ENCODE data around the gene LDLRAP1. TPM values are rescaled to one million over a fixed set of nuclear protein-coding genes. Genes with fewer than 3 reads are reported as not detected.
A peak's percentile ranks its signal among the peaks of the same experiment; 100 is the strongest.
"Not testable (repeated sequence)": the region's sequence is repeated elsewhere in the genome, so short reads cannot be mapped to it uniquely, and the experiment has no call there.

The LDLRAP1 gene
- total RNA-seq, 1 donor from 2014 or later, result 23.5 TPM

DNA sequence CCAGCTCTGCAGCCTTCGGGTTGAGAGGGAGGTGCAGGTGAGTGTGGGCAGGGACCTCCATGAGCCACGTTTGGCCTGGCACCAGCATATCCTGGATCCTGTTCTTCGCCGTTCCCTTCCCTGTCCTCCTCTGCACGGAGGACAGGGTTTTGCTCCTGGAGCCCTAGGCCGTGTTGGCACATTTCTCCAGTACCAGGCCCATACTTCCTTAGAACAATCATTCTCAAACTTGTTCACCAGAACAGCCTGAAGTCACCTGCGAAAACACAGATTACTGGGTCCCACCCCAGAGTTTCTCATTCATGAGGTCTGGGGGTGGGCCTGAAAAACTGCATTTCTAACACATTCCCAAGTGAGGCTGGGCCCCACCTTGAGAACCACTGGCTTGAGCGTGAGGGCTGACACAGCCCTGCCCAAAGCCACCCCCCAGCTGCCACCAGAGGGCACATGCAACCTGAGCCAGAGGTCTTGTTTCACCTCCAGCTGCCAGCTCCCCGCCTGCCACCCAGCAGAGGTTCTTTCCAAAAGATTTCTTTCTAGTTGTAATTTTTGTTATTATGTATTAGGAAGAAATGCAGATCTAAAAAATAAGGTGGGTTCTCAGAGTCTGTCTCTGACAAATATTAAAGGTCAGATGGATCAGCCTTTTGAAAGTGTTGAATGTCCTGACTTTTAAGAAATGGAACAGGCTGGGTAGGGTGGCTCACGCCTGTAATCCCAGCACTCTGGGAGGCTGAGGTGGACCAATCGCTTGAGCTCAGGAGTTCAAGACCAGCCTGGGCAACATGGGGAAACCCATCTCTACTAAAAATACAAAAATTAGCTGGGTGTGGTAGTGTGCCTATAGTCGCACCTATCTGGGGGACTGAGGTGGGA lies 39.6 kb upstream of the LDLRAP1 start:
- H3K4me1 Mint-ChIP-seq (ENCODE audit: low read depth), result peaks cover 68% of the 10 kb centered on the region
- no peak overlapping the region for H3K4me3 Mint-ChIP-seq (ENCODE audit: unreplicated experiment)
- peak overlapping the region; percentile 41 for H3K27ac Mint-ChIP-seq (ENCODE audit: unreplicated experiment)
- H3K9me3 Mint-ChIP-seq (ENCODE audit: low read depth), result no peaks in the 10 kb centered on the region
- H3K27me3 Mint-ChIP-seq (ENCODE audit: low read depth), result no peaks in the 10 kb centered on the region
- DNase-seq (ENCODE audit: low spot score), result no peak
- H3K36me3 Mint-ChIP-seq (ENCODE audit: low read depth), result peaks cover 3% of the 10 kb centered on the region
- TF ChIP-seq, protein P1, sequence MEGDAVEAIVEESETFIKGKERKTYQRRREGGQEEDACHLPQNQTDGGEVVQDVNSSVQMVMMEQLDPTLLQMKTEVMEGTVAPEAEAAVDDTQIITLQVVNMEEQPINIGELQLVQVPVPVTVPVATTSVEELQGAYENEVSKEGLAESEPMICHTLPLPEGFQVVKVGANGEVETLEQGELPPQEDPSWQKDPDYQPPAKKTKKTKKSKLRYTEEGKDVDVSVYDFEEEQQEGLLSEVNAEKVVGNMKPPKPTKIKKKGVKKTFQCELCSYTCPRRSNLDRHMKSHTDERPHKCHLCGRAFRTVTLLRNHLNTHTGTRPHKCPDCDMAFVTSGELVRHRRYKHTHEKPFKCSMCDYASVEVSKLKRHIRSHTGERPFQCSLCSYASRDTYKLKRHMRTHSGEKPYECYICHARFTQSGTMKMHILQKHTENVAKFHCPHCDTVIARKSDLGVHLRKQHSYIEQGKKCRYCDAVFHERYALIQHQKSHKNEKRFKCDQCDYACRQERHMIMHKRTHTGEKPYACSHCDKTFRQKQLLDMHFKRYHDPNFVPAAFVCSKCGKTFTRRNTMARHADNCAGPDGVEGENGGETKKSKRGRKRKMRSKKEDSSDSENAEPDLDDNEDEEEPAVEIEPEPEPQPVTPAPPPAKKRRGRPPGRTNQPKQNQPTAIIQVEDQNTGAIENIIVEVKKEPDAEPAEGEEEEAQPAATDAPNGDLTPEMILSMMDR (IDR thresholded peaks at IDR 0.05), result peak; percentile 69

DNA sequence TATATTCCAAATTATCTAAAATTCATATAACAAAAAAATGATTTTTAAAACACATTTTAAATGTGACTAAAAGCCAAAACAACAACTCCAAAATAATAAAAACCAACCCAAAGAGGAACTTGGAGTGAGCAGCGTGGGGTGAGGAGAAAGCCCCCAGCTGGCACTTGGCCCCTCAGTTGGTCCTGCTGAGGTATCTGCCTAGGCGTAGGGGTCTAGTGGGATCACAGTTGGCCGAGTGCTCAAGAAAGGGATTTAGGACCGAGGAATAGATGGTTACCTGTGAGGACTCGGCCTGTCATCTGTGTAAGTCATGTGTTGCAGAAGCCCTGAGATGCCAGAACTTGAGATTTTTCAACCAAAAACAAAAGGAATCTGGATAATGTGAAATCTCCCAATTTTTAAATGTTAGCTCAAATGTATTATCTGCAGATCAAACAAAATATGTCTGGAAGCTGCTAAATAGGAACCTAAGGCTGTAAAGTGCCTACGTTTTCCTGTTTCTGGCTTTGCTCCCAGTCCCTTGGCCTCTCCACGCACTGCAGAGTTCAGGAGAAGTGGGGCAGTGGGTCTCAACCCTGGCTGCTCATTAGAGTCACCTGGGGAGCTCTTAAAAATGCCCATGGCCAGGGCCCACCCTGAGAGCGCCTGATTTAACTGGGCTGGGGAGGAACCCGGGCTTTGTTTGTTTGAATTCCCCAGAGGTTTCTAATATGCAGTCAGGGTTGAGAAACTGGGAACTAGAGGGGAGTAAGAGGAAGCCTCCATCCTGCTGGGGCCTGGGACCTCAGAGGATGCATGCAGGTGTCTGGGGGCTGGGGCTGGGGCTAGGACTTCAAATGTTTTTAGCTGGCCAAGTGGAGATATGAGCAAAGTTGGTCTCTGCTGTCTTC lies 38.5 kb upstream of the LDLRAP1 start:
- no peak for DNase-seq (ENCODE audit: low spot score)

DNA sequence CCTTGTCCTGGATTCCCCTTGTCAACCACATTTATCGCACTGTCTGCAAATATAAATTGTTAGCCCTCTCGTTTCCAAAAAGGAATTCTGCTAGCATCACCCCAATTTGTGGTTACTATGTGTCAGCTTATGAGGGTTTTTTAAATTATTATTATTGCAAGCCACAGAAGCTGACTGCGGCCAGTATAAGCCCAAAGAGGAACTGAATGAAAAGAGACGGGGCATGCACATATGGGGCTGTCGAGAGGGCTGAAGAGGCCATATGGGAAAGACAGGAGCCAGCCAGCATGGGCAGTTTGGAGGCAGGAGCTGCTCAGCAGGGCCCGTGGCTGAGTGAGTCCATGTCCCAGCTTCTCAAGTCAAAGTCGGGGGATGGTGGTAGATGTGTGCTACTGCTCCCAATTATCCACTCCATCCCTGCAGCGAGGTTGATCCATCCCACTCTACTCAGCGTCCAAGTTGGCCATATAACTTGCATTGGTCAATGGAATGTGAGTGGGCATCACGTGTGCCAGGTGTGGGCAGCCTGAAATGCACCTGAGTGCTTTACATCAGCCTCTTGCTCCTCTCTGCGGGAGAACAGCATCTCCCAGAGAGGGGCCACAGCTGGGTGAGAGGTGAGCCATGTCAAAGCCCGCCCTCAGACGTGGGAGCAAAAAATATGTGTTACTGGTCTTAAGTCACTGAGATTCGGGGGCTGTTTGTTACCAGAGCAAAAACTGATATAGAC lies 37.6 kb upstream of the LDLRAP1 start:
- Mint-ChIP-seq H3K27ac (ENCODE audit: unreplicated experiment) (no peak overlapping the region), H3K27me3 (ENCODE audit: low read depth) (no peaks in the 10 kb centered on the region), H3K4me3 (ENCODE audit: unreplicated experiment) (no peak overlapping the region), H3K9me3 (ENCODE audit: low read depth) (no peaks in the 10 kb centered on the region), H3K36me3 (ENCODE audit: low read depth) (peaks cover 1% of the 10 kb centered on the region), H3K4me1 (ENCODE audit: low read depth) (peaks cover 51% of the 10 kb centered on the region)
- no peak for DNase-seq (ENCODE audit: low spot score)
- TF ChIP-seq, protein P1 (IDR thresholded peaks at IDR 0.05), result no peak

More for the DNA sequence above, 38.5 kb upstream of the LDLRAP1 start:
- H3K27me3 Mint-ChIP-seq (ENCODE audit: low read depth), result no peaks in the 10 kb centered on the region
- H3K4me1 Mint-ChIP-seq (ENCODE audit: low read depth), result peaks cover 60% of the 10 kb centered on the region
- TF ChIP-seq, protein P1 (IDR thresholded peaks at IDR 0.05), result no peak
- peaks cover 1% of the 10 kb centered on the region for H3K36me3 Mint-ChIP-seq (ENCODE audit: low read depth)
- no peak overlapping the region for H3K4me3 Mint-ChIP-seq (ENCODE audit: unreplicated experiment)
- H3K27ac Mint-ChIP-seq (ENCODE audit: unreplicated experiment), result peak overlapping the region; percentile 68
- H3K9me3 Mint-ChIP-seq (ENCODE audit: low read depth), result no peaks in the 10 kb centered on the region

DNA sequence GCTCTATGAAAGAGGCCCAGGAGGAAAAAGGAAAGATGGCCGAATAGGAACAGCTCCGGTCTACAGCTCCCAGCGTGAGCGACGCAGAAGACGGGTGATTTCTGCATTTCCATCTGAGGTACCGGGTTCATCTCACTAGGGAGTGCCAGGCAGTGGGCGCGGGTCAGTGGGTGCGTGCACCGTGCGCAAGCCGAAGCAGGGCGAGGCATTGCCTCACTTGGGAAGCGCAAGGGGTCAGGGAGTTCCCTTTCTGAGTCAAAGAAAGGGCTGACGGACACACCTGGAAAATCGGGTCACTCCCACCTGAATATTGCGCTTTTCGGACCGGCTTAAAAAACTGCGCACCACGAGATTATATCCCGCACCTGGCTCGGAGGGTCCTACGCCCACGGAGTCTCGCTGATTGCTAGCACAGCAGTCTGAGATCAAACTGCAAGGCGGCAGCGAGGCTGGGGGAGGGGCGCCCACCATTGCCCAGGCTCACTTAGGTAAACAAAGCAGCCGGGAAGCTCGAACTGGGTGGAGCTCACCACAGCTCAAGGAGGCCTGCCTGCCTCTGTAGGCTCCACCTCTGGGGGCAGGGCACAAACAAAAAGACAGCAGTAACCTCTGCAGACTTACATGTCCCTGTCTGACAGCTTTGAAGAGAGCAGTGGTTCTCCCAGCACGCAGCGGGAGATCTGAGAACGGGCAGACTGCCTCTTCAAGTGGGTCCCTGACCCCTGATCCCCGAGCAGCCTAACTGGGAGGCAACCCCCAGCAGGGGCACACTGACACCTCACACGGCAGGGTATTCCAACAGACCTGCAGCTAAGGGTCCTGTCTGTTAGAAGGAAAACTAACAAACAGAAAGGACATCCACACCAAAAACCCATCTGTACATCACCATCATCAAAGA lies 36.6 kb upstream of the LDLRAP1 start:
- not testable (repeated sequence) for H3K27me3 Mint-ChIP-seq (ENCODE audit: low read depth); H3K4me3 Mint-ChIP-seq (ENCODE audit: unreplicated experiment); H3K36me3 Mint-ChIP-seq (ENCODE audit: low read depth); DNase-seq (ENCODE audit: low spot score); H3K9me3 Mint-ChIP-seq (ENCODE audit: low read depth); H3K27ac Mint-ChIP-seq (ENCODE audit: unreplicated experiment)
- H3K4me1 Mint-ChIP-seq (ENCODE audit: low read depth), result peaks cover 41% of the 10 kb centered on the region

DNA sequence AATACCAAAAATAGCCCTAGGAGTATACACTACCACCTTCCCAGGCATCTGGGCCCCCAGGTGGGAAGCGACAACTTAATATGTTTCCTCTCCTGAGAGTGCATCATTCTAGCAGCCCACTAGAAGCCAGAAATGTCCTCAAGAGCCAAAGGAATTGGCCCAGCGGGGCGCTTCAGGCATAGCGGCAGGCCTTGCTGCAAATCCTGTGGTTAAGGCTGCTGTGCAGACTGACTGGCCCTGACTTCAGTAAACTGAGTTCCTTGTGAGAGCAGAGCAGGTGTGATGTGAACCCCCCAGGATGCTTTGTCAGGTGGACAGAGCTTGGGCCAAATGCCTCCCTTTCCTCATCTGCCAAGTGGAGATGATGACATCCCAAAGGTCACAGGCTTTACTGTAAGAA lies 29.7 kb upstream of the LDLRAP1 start:
- Mint-ChIP-seq H3K4me1 (ENCODE audit: low read depth) (no peaks in the 10 kb centered on the region), H3K36me3 (ENCODE audit: low read depth) (no peaks in the 10 kb centered on the region)

More for the DNA sequence above, 29.7 kb upstream of the LDLRAP1 start:
- Mint-ChIP-seq H3K4me3 (ENCODE audit: unreplicated experiment) (no peak overlapping the region), H3K27ac (ENCODE audit: unreplicated experiment) (no peak overlapping the region), H3K27me3 (ENCODE audit: low read depth) (no peaks in the 10 kb centered on the region), H3K9me3 (ENCODE audit: low read depth) (no peaks in the 10 kb centered on the region)
- TF ChIP-seq, protein P1 (IDR thresholded peaks at IDR 0.05), result no peak
- DNase-seq (ENCODE audit: low spot score), result peak; percentile 58

Measured in chondrocyte (in vitro differentiated cells).